ENCODE measurements around the gene CACNA1D.
"Not testable (repeated sequence)": the region's sequence is repeated elsewhere in the genome, so short reads cannot be mapped to it uniquely, and the experiment has no call there.

Gene CACNA1D

DNA sequence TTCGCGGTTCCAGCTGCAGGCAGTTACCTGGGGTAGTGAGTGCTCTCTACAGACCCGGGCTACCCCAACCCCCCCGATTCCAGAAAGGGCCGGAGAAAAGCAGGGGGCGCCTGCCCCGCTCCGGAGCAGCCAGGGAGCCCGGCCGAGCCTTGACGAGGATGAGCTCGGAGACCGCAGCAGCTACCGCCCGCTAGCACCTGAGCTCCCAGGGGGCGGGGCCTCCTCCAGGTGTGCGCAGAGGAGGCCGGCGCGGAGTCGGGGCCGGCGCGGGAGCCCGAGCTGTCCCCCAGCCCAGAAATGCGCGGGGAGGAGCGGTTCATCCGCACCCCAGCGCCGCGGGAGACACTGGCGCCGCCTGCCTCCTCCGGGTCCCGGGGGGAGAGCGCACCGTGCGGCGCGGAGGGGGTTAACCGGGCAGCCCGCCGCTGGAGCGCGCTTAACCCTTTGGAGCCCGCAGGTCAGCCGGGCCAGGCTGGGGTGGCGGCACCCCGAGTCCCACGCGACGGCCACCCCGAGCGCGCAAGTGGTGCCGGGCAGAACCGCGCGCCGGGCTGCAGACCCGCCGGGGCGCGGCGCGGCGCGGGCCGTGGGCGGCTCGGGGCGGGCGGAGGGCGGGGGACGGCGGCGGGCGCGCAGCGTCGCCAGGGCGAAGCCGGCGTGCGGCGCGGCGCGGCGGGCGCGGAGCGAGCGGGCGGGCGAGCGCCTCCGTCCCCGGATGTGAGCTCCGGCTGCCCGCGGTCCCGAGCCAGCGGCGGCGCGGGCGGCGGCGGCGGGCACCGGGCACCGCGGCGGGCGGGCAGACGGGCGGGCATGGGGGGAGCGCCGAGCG lies at the start of gene CACNA1D:
Gene CACNA1D, plus strand, starts transcription at position 649 of the 829 bp plus-strand sequence. CDS start 556 bp downstream, outside the sequence.
- H3K9me3 Mint-ChIP-seq, result no peaks in the 10 kb centered on the region

DNA sequence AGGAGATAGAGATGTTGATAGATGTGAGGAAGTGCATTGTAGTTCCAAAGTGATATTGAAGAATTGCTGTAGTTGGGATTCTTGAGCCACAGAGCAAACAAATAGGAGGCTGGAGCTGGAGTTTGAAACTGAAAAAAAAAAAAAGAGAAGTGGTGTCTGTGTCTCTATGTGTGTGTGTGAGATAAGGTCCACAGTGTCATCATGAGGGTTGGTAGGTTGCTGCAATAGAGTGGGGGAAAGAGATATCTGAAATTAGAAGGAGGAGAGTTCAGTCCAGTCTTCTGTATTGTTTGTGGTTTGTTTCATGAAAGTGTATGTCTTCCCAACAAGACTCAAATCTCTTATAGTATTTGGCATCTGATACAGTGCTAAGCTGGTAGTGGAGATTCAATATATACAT lies 37.3 kb upstream of the CACNA1D start:
- peaks cover 15% of the 10 kb centered on the region for H3K27me3 Mint-ChIP-seq
- H3K9me3 Mint-ChIP-seq, result no peaks in the 10 kb centered on the region
- no peaks in the 10 kb centered on the region for H3K36me3 Mint-ChIP-seq (ENCODE audit: low read depth)
- H3K4me1 Mint-ChIP-seq (ENCODE audit: low read depth), result no peaks in the 10 kb centered on the region
- no peak overlapping the region for H3K27ac Mint-ChIP-seq
- H3K4me3 Mint-ChIP-seq, result no peak overlapping the region

More for the DNA sequence above, at the start of gene CACNA1D:
- Mint-ChIP-seq H3K4me1 (ENCODE audit: low read depth) (peaks cover 7% of the 10 kb centered on the region), H3K36me3 (ENCODE audit: low read depth) (no peaks in the 10 kb centered on the region), H3K4me3 (peak within 1 kb of the TSS; percentile 36), H3K27me3 (peaks cover 62% of the 10 kb centered on the region), H3K27ac (no peak within 1 kb of the TSS)

DNA sequence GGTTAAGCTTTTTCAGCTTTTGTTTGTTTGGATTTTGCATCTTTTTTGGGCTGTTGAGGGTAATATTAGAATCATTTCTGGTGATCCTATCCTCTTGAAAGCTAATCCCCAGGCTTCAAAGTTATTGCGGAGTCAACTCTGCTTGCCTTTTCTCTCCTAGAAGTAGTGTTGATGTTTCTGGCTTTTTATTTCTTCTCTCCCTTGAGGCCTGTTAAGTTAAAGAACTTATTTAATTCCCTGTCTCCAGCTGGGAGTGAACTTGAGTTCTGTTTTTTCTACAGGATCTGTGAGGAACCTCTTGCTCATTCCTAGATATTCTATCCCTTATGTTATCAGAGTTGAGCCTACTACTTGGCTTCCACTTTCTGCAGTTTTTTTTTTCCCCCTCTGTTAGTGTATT lies 34.1 kb upstream of the CACNA1D start:
- H3K9me3 Mint-ChIP-seq, result peaks cover 4% of the 10 kb centered on the region

DNA sequence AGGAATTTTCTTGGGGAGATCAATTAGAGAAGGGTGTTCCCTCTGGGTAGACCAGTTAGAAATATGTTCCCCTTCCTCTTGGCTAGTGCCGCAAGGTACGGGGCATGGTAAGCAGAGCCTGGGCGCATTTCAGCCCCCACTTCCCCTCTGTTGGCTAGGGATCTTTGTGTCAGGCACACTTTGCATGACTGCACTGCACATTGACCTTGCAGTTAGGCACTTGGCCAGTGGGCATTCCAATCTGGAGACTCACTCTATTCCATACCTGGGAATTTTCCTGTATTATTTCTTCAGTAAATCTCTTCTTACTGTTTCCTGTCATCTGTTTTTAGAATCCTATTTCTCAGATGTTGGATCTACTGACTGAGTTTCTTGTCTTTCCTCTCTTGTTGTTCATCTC lies 30.0 kb upstream of the CACNA1D start:
- no peak overlapping the region for H3K27ac Mint-ChIP-seq
- H3K36me3 Mint-ChIP-seq (ENCODE audit: low read depth), result no peaks in the 10 kb centered on the region
- no peaks in the 10 kb centered on the region for H3K4me1 Mint-ChIP-seq (ENCODE audit: low read depth)
- H3K4me3 Mint-ChIP-seq, result no peak overlapping the region
- peaks cover 24% of the 10 kb centered on the region for H3K27me3 Mint-ChIP-seq
- peaks cover 8% of the 10 kb centered on the region for H3K9me3 Mint-ChIP-seq

More for the DNA sequence above, 34.1 kb upstream of the CACNA1D start:
- H3K27me3 Mint-ChIP-seq, result peaks cover 15% of the 10 kb centered on the region
- no peaks in the 10 kb centered on the region for H3K4me1 Mint-ChIP-seq (ENCODE audit: low read depth)
- H3K4me3 Mint-ChIP-seq, result no peak overlapping the region
- no peak overlapping the region for H3K27ac Mint-ChIP-seq
- H3K36me3 Mint-ChIP-seq (ENCODE audit: low read depth), result no peaks in the 10 kb centered on the region

DNA sequence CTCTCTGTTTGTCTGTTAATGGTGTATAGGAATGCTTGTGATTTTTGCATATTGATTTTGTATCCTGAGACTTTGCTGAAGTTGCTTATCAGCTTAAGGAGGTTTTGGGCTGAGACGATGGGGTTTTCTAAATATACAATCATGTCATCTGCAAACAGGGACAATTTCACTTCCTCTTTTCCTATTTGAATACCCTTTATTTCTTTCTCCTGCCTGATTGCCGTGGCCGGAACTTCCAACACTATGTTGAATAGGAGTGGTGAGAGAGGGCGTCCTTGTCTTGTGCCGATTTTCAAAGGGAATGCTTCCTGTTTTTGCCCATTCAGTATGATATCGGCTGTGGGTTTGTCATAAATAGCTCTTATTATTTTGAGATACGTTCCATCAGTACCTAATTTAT lies 24.7 kb upstream of the CACNA1D start:
- H3K4me3 Mint-ChIP-seq; H3K27ac Mint-ChIP-seq; H3K36me3 Mint-ChIP-seq (ENCODE audit: low read depth); H3K4me1 Mint-ChIP-seq (ENCODE audit: low read depth); H3K9me3 Mint-ChIP-seq: not testable (repeated sequence)
- H3K27me3 Mint-ChIP-seq, result peaks cover 36% of the 10 kb centered on the region

DNA sequence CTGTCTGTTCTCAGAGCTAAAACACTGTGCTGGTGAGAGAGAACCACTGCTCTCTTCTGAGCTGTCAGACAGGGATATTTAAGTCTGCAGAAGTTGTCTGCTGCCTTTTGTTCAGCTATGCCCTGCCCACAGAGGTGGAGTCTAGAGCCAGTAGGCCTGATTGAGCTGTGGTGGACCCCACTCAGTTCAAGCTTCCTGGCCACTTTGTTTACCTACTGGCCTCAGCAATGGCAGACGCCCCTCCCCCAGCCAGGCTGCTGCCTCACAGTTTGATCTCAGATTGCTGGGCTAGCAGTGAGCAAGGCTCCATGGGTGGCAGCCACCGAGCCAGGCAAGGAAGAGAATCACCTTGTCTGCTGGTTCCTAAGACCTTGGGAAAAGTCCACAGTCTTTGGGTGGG lies 21.0 kb upstream of the CACNA1D start:
- peaks cover 8% of the 10 kb centered on the region for H3K9me3 Mint-ChIP-seq
- no peaks in the 10 kb centered on the region for H3K36me3 Mint-ChIP-seq (ENCODE audit: low read depth)
- H3K27ac Mint-ChIP-seq, result no peak overlapping the region
- H3K4me3 Mint-ChIP-seq, result no peak overlapping the region
- no peaks in the 10 kb centered on the region for H3K4me1 Mint-ChIP-seq (ENCODE audit: low read depth)
- peaks cover 39% of the 10 kb centered on the region for H3K27me3 Mint-ChIP-seq

DNA sequence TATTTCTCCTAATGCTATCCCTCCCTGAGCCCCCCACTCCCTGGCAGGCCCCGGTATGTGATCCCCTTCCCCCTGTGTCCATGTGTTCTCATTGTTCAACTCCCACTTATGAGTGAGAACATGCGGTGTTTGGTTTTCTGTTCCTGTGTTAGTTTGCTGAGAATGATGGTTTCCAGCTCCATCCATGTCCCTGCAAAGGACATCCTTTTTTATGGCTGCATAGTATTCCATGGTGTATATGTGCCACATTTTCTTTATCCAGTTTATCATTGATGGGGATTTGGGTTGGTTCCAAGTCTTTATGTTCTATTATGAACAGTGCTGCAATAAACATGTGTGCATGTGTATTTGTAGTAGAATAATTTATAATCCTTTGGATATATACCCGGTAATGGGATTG lies 18.0 kb upstream of the CACNA1D start:
- H3K4me1 Mint-ChIP-seq (ENCODE audit: low read depth); H3K27ac Mint-ChIP-seq; H3K36me3 Mint-ChIP-seq (ENCODE audit: low read depth); H3K4me3 Mint-ChIP-seq; H3K9me3 Mint-ChIP-seq: not testable (repeated sequence)
- H3K27me3 Mint-ChIP-seq, result peaks cover 33% of the 10 kb centered on the region

DNA sequence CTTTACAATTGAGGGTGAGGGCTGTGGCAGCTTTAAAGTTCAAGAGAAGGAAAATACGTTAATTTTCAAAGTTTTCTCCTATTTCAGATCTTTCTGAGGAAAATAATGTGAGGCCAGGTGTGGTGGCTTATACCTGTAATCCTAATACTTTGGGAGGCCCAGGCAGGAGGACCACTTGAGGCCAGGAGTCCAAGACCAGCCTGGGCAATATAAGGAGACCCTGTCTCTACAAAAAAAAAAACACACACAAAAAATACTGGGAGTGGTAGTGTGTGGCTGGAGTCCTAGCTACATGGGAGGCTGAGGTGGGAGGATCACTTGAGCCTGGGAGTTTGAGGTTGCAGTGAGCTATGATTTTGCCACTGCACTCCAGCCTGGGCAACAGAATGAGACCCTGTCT lies 16.7 kb upstream of the CACNA1D start:
- H3K36me3 Mint-ChIP-seq (ENCODE audit: low read depth); H3K4me1 Mint-ChIP-seq (ENCODE audit: low read depth); H3K9me3 Mint-ChIP-seq; H3K4me3 Mint-ChIP-seq; H3K27ac Mint-ChIP-seq: not testable (repeated sequence)
- H3K27me3 Mint-ChIP-seq, result peaks cover 26% of the 10 kb centered on the region

DNA sequence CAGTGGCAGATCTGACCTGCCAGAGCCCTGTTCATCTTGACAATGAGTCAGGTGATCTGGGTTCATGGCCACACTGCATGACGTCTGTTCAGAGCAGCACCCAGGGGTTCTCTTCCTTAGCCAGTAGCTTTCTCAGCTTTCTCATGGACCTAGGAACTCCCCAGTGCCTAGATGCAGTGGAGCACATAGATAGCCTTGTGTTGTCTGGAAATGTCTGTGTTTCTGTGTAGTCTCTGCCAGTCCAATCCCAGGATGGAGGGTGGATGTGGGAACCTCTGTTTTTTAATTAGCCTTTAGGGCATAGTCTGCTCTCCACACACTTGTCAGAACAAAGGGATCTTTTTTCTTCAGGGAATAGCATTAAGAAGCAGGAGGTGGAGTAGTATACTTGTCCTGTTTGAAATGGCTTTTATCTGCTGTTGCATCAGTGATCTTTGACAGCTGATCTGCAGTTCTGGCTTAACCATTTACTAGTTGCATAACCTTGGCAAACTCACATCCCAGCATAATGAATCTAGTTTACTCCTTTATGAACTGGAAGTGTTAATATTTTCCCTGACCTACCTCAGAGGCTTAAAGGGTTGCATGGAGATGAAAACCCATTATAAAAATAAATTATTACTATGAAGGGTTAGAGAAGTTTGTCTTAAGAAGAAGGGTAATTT lies 16.1 kb upstream of the CACNA1D start:
- H3K27me3 Mint-ChIP-seq, result peaks cover 25% of the 10 kb centered on the region
- H3K4me3 Mint-ChIP-seq, result no peak overlapping the region
- no peaks in the 10 kb centered on the region for H3K9me3 Mint-ChIP-seq
- no peaks in the 10 kb centered on the region for H3K4me1 Mint-ChIP-seq (ENCODE audit: low read depth)
- H3K27ac Mint-ChIP-seq, result no peak overlapping the region
- no peaks in the 10 kb centered on the region for H3K36me3 Mint-ChIP-seq (ENCODE audit: low read depth)

DNA sequence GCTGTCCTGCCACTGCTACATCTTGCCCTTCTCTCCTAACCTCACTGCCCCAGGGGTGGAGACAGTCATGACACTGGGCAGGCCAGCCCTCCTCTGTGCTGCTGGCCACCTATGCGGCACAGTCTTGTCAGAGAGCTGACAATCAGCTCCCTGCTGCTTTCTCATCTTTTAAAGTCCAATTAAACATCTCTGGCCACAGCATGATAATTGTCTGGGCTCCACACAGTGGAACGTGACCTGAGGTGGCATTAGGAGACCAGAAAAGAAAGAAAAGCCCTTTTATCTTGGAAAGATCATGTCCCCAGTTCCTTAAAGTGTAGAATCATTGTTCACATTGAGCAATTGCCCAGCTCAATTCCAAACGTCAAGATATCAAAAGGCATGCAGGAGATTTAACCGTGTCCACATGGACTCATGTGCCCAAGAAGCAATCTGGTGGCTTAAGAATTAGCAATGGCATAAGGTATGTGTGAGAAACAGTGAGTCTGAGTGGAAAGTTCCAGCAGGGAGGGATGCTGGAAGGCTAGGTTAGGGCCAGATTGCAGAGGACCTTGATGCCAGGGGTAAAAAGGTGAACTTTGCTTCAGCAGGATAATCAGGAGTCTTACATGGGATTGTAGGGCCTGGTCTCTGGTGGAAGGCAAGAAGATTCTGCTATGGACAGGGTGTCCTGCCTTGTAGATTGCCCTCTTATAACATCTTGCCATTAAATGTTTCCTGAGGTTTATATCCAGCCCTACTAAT lies 15.3 kb upstream of the CACNA1D start:
- Mint-ChIP-seq H3K36me3 (ENCODE audit: low read depth) (no peaks in the 10 kb centered on the region), H3K9me3 (no peaks in the 10 kb centered on the region), H3K27me3 (peaks cover 20% of the 10 kb centered on the region), H3K27ac (no peak overlapping the region), H3K4me1 (ENCODE audit: low read depth) (no peaks in the 10 kb centered on the region), H3K4me3 (no peak overlapping the region)

DNA sequence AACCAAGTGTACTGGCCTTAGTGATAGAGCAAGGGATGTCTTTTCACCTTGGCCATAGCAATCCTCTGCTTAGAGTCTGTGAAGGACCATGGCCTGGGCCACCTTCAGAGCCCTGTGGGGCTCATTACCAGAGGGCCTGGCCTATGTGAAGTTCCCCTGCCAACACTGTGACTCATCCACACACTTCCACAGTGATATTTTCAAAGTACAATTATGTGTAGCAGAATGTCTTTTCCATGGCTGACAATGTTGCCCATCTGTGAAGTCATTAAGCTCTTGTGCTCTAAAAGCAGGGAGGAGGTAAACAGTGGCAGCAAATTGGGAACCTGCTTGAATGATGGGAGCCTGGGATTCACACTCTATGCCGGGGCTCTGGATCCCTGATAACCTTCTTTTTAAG lies 12.2 kb upstream of the CACNA1D start:
- Mint-ChIP-seq H3K36me3 (ENCODE audit: low read depth) (no peaks in the 10 kb centered on the region), H3K4me1 (ENCODE audit: low read depth) (no peaks in the 10 kb centered on the region), H3K27ac (no peak overlapping the region), H3K4me3 (no peak overlapping the region), H3K9me3 (no peaks in the 10 kb centered on the region), H3K27me3 (peaks cover 11% of the 10 kb centered on the region)

DNA sequence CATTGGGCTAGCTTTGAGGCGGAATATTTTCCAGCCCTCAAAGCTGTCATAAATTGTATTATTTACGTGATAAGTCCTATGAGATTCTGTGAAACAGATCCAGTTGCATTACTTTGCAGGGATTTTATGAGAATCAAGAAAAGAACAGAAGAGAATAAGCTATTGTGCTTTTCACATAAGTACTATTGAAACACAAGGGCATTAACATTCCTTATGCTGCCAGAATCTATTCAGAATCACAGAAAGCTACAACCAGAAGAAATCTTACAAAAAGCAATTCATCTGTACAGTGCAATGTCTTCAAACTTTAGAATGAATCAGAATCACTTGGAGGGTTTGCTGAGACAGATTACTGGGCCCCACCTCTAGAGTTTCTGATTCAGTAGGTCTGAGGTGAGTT lies 10.6 kb upstream of the CACNA1D start:
- no peaks in the 10 kb centered on the region for H3K9me3 Mint-ChIP-seq
- peaks cover 5% of the 10 kb centered on the region for H3K27me3 Mint-ChIP-seq
- no peaks in the 10 kb centered on the region for H3K4me1 Mint-ChIP-seq (ENCODE audit: low read depth)
- no peaks in the 10 kb centered on the region for H3K36me3 Mint-ChIP-seq (ENCODE audit: low read depth)
- no peak overlapping the region for H3K27ac Mint-ChIP-seq
- H3K4me3 Mint-ChIP-seq, result no peak overlapping the region

DNA sequence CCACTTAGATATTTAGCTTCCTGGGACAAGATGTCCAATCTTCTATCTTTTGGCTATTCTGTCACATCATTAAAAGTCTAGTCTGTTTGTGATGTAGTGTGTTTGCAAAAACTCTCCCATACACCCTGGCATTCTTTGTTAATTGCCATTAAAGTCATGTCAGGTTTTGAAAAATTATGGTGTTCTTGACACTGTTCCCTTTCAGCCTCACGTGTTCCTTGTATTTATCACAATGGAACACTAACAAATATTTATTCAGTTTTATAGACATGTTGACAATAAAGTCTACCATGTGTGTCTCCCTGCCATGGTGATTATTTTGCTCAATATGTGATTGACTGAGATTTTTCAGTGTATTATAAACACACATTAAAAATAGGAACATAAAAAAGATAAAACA lies 9.4 kb upstream of the CACNA1D start:
- Mint-ChIP-seq H3K9me3 (no peaks in the 10 kb centered on the region), H3K4me3 (no peak overlapping the region), H3K36me3 (ENCODE audit: low read depth) (no peaks in the 10 kb centered on the region), H3K27me3 (peaks cover 4% of the 10 kb centered on the region), H3K4me1 (ENCODE audit: low read depth) (no peaks in the 10 kb centered on the region), H3K27ac (no peak overlapping the region)

DNA sequence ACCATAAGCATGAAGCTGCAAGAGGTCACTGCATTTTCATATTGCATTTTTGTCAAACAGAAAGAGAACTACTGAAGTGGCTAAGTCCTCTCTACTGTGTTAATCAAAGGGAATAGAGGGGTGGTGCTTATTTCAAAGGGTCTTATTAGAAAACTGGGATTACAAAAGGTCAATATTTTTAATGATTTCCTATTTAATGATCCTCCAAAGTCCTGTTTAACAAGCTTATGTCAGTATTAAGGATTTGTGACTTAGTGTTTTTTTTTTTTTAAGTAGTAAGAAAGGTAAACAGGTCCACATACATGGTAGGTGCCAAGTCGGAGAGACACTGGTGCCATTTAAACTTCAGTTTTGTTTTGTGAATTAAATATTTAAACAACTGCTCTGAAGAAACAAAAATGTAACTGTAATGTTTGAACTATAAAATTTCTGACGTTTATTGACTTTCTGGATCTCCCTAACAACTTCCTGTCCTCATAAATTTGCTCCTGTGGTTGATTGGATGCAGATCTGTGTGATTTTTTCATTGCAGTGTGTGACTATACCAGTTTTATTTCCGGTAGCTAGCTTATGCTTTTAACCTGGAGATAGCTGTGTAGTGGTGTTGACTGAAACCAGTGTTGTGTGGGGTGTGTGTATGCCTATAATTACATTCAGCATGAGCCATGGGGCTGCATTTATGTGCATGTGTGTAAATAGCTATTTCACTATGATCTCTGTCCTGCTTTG lies 8.6 kb upstream of the CACNA1D start:
- H3K27me3 Mint-ChIP-seq, result peaks cover 8% of the 10 kb centered on the region
- H3K4me3 Mint-ChIP-seq, result no peak overlapping the region
- no peaks in the 10 kb centered on the region for H3K4me1 Mint-ChIP-seq (ENCODE audit: low read depth)
- no peaks in the 10 kb centered on the region for H3K36me3 Mint-ChIP-seq (ENCODE audit: low read depth)
- H3K9me3 Mint-ChIP-seq, result no peaks in the 10 kb centered on the region
- H3K27ac Mint-ChIP-seq, result no peak overlapping the region

All from stimulated activated naive CD8-positive, alpha-beta T cell treated with anti-CD3 and anti-CD28 coated beads, Interleukin-15, Interleukin-2, amounts not matched to agents 100 ng/mL and 50 ng/mL, for 24 hours (primary cell).